WTC11 (cell line): ENCODE data around the gene UCK1. TPM values are rescaled to one million over a fixed set of nuclear protein-coding genes. Genes with fewer than 3 reads are reported as not detected.

Experiments
- ATAC-seq: fragments of 200-7000 bp; cut with Tn5 transposase; 2 replicates; pipeline ENCODE4 v1.10.0; 2021; ENCODE audit warnings: mild to moderate bottlenecking, moderate library complexity
- CTCF ChIA-PET: fragments of 300-600 bp; sonication (Branson Sonifier 250); formaldehyde crosslinking; loops from one replicate; lab custom pipeline; 2021; ENCODE audit warnings: antibody characterized with exemption; lab: Charles Lee
- POLR2A ChIA-PET: fragments of 350-600 bp; sonication (Branson Sonifier 250); formaldehyde crosslinking; loops from one replicate; lab custom pipeline; 2021; ENCODE audit warnings: antibody characterized with exemption; lab: Charles Lee
- DNase-seq: peaks from one replicate; pipeline ENCODE4 v3.0.0; 2021; ENCODE audit warnings: low spot score
- H3K27ac Mint-ChIP-seq: 2 replicates; pipeline ENCODE4 v1.8.0; 2021; ENCODE audit warnings: mixed read lengths
- H3K27me3 Mint-ChIP-seq: 2 replicates; pipeline ENCODE4 v1.8.0; 2021; ENCODE audit warnings: low read depth, mild to moderate bottlenecking, moderate library complexity, mixed read lengths
- H3K36me3 Mint-ChIP-seq: 2 replicates; pipeline ENCODE4 v1.8.0; 2021; ENCODE audit warnings: mixed read lengths
- H3K4me1 Mint-ChIP-seq: 2 replicates; pipeline ENCODE4 v1.8.0; 2022; ENCODE audit warnings: mixed read lengths
- H3K4me3 Mint-ChIP-seq: 2 replicates; pipeline ENCODE4 v1.8.0; 2021; ENCODE audit warnings: mild to moderate bottlenecking, moderate library complexity, mixed read lengths
- H3K9me3 Mint-ChIP-seq: 2 replicates; pipeline ENCODE4 v1.8.0; 2021; ENCODE audit warnings: mixed read lengths
- ATF1 ChIP-seq: sonication (generic); formaldehyde crosslinking; IDR thresholded peaks from 2 replicates; pipeline ENCODE4 v1.8.1; 2023; ENCODE audit warnings: mild to moderate bottlenecking, moderate library complexity, missing genetic modification reagents
- CBFB ChIP-seq: sonication (generic); formaldehyde crosslinking; IDR thresholded peaks from 2 replicates; pipeline ENCODE4 v1.8.1; 2022; ENCODE audit warnings: mild to moderate bottlenecking, low read depth, missing genetic modification reagents
- IRF1 ChIP-seq: sonication (generic); formaldehyde crosslinking; IDR thresholded peaks from 2 replicates; pipeline ENCODE4 v1.8.0; 2023; ENCODE audit warnings: missing genetic modification reagents
- MAX ChIP-seq: sonication (generic); formaldehyde crosslinking; IDR thresholded peaks from 2 replicates; pipeline ENCODE4 v1.8.0; 2022; ENCODE audit warnings: mild to moderate bottlenecking, missing genetic modification reagents
- MXD4 ChIP-seq: fragments of 250-450 bp; sonication (Bioruptor Pico); IDR thresholded peaks from 2 replicates; pipeline ENCODE4 v1.8.0; 2021; ENCODE audit warnings: mild to moderate bottlenecking, moderate library complexity, borderline replicate concordance
- NFE2L1 ChIP-seq: sonication (generic); formaldehyde crosslinking; IDR thresholded peaks from 2 replicates; pipeline ENCODE4 v1.8.1; 2023; ENCODE audit warnings: missing genetic modification reagents
- OVOL2 ChIP-seq: fragments of 250-450 bp; sonication (Bioruptor Pico); IDR thresholded peaks from 2 replicates; pipeline ENCODE4 v1.9.0; 2021; ENCODE audit warnings: mild to moderate bottlenecking, borderline replicate concordance
- RELA ChIP-seq: sonication (generic); formaldehyde crosslinking; IDR thresholded peaks from 2 replicates; pipeline ENCODE4 v1.8.1; 2022; ENCODE audit warnings: missing genetic modification reagents, mild to moderate bottlenecking, borderline replicate concordance
- SMAD4 ChIP-seq: sonication (generic); formaldehyde crosslinking; IDR thresholded peaks from 2 replicates; pipeline ENCODE4 v1.8.0; 2022; ENCODE audit warnings: mild to moderate bottlenecking, missing genetic modification reagents
- STAT6 ChIP-seq: sonication (generic); formaldehyde crosslinking; conservative IDR thresholded peaks from 2 replicates; pipeline ENCODE4 v1.8.1; 2023; ENCODE audit warnings: mild to moderate bottlenecking, low read depth, missing genetic modification reagents, moderate library complexity
- USF2 ChIP-seq: sonication (generic); formaldehyde crosslinking; IDR thresholded peaks from 2 replicates; pipeline ENCODE4 v1.8.1; 2023; ENCODE audit warnings: mild to moderate bottlenecking, missing genetic modification reagents, moderate library complexity
- ZBTB43 ChIP-seq: sonication (generic); formaldehyde crosslinking; IDR thresholded peaks from 2 replicates; pipeline ENCODE4 v1.8.1; 2023; ENCODE audit warnings: mild to moderate bottlenecking, missing genetic modification reagents
- ZNF219 ChIP-seq: sonication (generic); formaldehyde crosslinking; IDR thresholded peaks from 2 replicates; pipeline ENCODE4 v1.8.0; 2023; ENCODE audit warnings: missing genetic modification reagents, mild to moderate bottlenecking, borderline replicate concordance
- ZNF263 ChIP-seq: sonication (generic); formaldehyde crosslinking; IDR thresholded peaks from 2 replicates; pipeline ENCODE4 v1.8.1; 2022; ENCODE audit warnings: low read depth, mild to moderate bottlenecking, moderate library complexity, missing genetic modification reagents
- ZNF317 ChIP-seq: sonication (generic); formaldehyde crosslinking; IDR thresholded peaks from 2 replicates; pipeline ENCODE4 v1.8.1; 2023; ENCODE audit warnings: low read depth, mild to moderate bottlenecking, moderate library complexity, missing genetic modification reagents, borderline replicate concordance
- total RNA-seq: library from RNA; stranded (reverse); gene quantifications from 3 replicates; pipeline ENCODE4 v1.2.3, GENCODE V29; 2021

Gene UCK1
- total RNA-seq, 1 experiment from 2014 or later, result 29.6 TPM

GRCh38 chr9:131483319-131484050, 47.6 kb downstream of the UCK1 start (continued):
- TF ChIP-seq USF2 (CRISPR knock-in tag) (no peak), MAX (CRISPR knock-in tag) (no peak), MXD4 (no peak), SMAD4 (CRISPR knock-in tag) (no peak)

- ATAC-seq, result no peak
- no peak overlapping the region for H3K4me3 Mint-ChIP-seq
- H3K27ac Mint-ChIP-seq, result peak overlapping the region; percentile 55
These were observed 48.6 kb downstream of the UCK1 start for GRCh38 chr9:131482343-131483006.

More at GRCh38 chr9:131482343-131483006, 48.6 kb downstream of the UCK1 start:
- ChIA-PET POLR2A (no interaction called here), CTCF (interaction anchor here (0.6 kb wide), 1 partner anchor 166 kb away, joined by 5 read pairs; no protein-coding TSS in a partner anchor)
- TF ChIP-seq RELA (CRISPR knock-in tag) (no peak), NFE2L1 (no peak), ZNF219 (CRISPR knock-in tag) (no peak), ZBTB43 (CRISPR knock-in tag) (no peak), ATF1 (CRISPR knock-in tag) (no peak), STAT6 (CRISPR knock-in tag) (no peak), ZNF317 (no peak), IRF1 (CRISPR knock-in tag) (no peak), OVOL2 (no peak), CBFB (no peak), ZNF263 (CRISPR knock-in tag) (no peak)
- no peaks in the 10 kb centered on the region for H3K9me3 Mint-ChIP-seq
- no peaks in the 10 kb centered on the region for H3K27me3 Mint-ChIP-seq
- peaks cover 91% of the 10 kb centered on the region for H3K36me3 Mint-ChIP-seq
- no peaks in the 10 kb centered on the region for H3K4me1 Mint-ChIP-seq
- DNase-seq, result no peak
